WTC11 (cell line): ENCODE results near the gene SLC26A5.

Experiments used
- ATF3 ChIP-seq: sonication (generic); formaldehyde crosslinking; conservative IDR thresholded peaks from 2 replicates; pipeline ENCODE4 v1.8.1; 2022; ENCODE audit warnings: mild to moderate bottlenecking, missing genetic modification reagents
- CREB1 ChIP-seq: sonication (generic); formaldehyde crosslinking; IDR thresholded peaks from 2 replicates; pipeline ENCODE4 v1.8.0; 2023; ENCODE audit warnings: mild to moderate bottlenecking, missing genetic modification reagents
- CTCF ChIP-seq: fragments of 200-600 bp; IDR thresholded peaks from 2 replicates; pipeline ENCODE4 v1.8.0; 2022; ENCODE audit warnings: antibody characterized with exemption
- E2F5 ChIP-seq: sonication (generic); formaldehyde crosslinking; IDR thresholded peaks from 2 replicates; pipeline ENCODE4 v1.8.1; 2022; ENCODE audit warnings: mild to moderate bottlenecking, moderate library complexity, missing genetic modification reagents
- MAX ChIP-seq: sonication (generic); formaldehyde crosslinking; IDR thresholded peaks from 2 replicates; pipeline ENCODE4 v1.8.0; 2022; ENCODE audit warnings: mild to moderate bottlenecking, missing genetic modification reagents
- NFYB ChIP-seq: sonication (generic); formaldehyde crosslinking; conservative IDR thresholded peaks from 2 replicates; pipeline ENCODE4 v1.8.0; 2022; ENCODE audit warnings: low read depth, missing genetic modification reagents
- PRDM15 ChIP-seq: sonication (generic); formaldehyde crosslinking; IDR thresholded peaks from 2 replicates; pipeline ENCODE4 v1.8.0; 2022; ENCODE audit warnings: missing genetic modification reagents
- USF2 ChIP-seq: sonication (generic); formaldehyde crosslinking; IDR thresholded peaks from 2 replicates; pipeline ENCODE4 v1.8.1; 2023; ENCODE audit warnings: mild to moderate bottlenecking, missing genetic modification reagents, moderate library complexity
- ZNF281 ChIP-seq: sonication (generic); formaldehyde crosslinking; IDR thresholded peaks from 2 replicates; pipeline ENCODE4 v1.8.0; 2023; ENCODE audit warnings: mild to moderate bottlenecking, missing genetic modification reagents
- ZNF423 ChIP-seq: fragments of 250-450 bp; sonication (Bioruptor Pico); IDR thresholded peaks from 2 replicates; pipeline ENCODE4 v2.1.2; 2022; ENCODE audit warnings: mild to moderate bottlenecking, moderate library complexity
- ZSCAN18 ChIP-seq: fragments of 250-450 bp; sonication (Bioruptor Pico); IDR thresholded peaks from 2 replicates; pipeline ENCODE4 v2.1.2; 2022; ENCODE audit warnings: mild to moderate bottlenecking, moderate library complexity

- TF ChIP-seq CTCF: no peak
- no peak for TF ChIP-seq ATF3 (CRISPR knock-in tag)
- no peak for TF ChIP-seq ZNF281
- TF ChIP-seq E2F5: no peak
- no peak for TF ChIP-seq ZSCAN18
- no peak for TF ChIP-seq NFYB (CRISPR knock-in tag)
- TF ChIP-seq MAX (CRISPR knock-in tag): no peak
- TF ChIP-seq CREB1 (CRISPR knock-in tag): no peak
- TF ChIP-seq PRDM15 (CRISPR knock-in tag): no peak
- TF ChIP-seq USF2 (CRISPR knock-in tag): no peak
- TF ChIP-seq ZNF423 (CRISPR knock-in tag): no peak
Observed at GRCh38 chr7:103389263-103389662, 56.7 kb downstream of the SLC26A5 start.
